GM12892 (cell line): ENCODE results near the gene ACSM3.

Source experiments
- DNase-seq: peaks from one replicate; pipeline ENCODE4 v3.0.0; 2011; ENCODE audit not compliant: insufficient read length
- FAIRE-seq: peaks from 2 replicates; lab custom pipeline; 2011; peaks lifted over from hg19 to GRCh38; lab: Jason Lieb, UNC
- POLR2A ChIP-seq: IDR thresholded peaks from 2 replicates; pipeline ENCODE4 v1.6.1; 2011; ENCODE audit warnings: low read depth, low read length, control low read depth
- POLR2AphosphoS5 ChIP-seq: IDR thresholded peaks from 2 replicates; pipeline ENCODE4 v1.6.1; 2011; ENCODE audit warnings: low read depth, low read length, control low read depth
- TAF1 ChIP-seq: IDR thresholded peaks from 2 replicates; pipeline ENCODE4 v1.6.1; 2011; ENCODE audit warnings: low read depth, mild to moderate bottlenecking, control low read depth, low read length, borderline replicate concordance

Gene ACSM3

DNA sequence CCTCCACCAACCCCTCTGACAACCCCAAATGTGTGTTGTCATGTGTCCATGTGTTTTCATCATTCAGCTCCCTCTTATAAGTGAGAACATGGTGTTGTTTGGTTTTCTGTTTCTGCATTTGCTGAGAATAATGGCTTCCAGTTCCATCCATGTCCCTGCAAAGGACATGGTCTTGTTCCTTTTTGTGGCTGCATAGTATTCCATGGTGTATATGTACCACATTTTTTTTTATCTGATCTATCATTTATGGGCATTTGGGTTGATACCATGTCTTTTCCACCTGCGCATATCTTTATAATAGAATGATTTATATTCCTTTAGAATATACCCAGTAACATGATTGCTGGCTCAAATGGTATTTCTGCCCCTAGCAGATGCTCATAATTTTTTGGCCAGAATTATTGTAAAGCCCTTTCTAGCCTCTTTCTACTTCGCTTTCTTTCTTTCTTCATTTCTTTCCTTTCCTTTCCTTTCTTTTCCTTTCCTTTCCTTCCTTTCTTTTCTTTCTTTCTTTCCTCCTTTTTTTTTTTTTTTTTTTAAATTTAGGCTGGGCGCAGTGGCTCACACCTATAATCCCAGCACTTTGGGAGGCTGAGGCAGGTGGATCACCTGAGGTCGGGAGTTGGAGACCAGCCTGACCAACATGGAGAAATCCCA lies 55.2 kb downstream of the ACSM3 start:
- no peak for TF ChIP-seq POLR2A
- no peak for TF ChIP-seq POLR2AphosphoS5
- no peak for TF ChIP-seq TAF1
- FAIRE-seq = no peak
- no peak for DNase-seq

DNA sequence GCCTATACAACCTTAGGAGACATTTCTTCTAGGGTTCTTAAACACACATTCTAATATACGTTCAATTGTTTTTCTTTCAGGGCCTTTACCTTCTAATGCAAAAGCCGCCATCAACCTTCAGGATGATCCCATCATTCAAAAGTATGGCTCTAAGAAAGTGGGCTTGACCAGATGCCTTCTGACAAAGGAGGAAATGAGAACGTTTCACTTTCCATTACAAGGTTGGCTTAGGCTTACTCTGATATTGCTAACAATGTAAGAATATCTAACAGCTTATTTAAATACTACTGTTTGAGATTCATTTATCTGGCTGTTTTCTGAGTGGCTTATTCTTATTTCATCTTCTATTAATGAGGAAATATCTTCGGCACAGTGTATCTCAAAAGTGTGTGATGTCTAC lies 57.9 kb downstream of the ACSM3 start:
- DNase-seq (no peak), FAIRE-seq (no peak)
- no peak for TF ChIP-seq POLR2A
- TF ChIP-seq TAF1 = no peak

DNA sequence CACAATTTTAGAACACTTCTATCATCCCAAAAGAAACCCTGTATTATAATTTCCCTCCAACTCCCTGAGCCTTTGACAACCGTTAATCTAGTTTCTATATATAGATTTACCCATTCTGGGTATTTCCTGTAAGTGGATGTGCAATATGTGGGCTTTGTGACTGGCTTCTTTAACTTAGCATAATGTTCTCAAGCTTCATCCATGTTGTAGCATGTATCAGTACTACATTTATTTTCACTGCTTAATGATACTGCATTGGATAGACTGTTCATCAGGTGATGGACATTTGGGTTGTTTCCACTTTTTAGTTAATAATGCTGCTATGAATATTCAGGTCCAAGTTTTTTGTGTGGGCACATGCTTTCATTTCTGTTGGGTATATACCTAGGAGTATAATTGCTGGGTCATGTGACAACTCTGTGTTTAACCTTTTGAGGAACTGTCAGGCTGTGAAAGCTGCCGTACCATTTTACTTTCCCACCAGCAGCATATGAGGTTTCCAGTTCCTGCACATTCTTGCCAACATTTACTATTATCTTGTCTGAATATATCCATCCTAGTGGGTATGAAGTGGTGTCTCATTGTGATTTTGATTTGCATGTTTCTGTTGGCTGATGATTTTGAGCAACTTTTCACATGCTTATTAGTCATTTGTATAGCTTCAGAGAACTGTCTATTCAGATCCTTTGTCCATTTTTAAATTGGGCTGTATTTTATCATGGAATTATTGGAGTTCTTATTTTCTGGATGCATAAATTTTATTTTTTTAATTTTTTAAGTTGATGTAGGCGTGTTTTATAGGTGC lies 58.9 kb downstream of the ACSM3 start:
- DNase-seq (no peak), FAIRE-seq (peak; percentile 36)
- TF ChIP-seq TAF1 = no peak
- TF ChIP-seq POLR2A = no peak
- TF ChIP-seq POLR2AphosphoS5 = no peak

GRCh38 chr16:20826039-20826566 lies 62.3 kb downstream of the ACSM3 start:
- DNase-seq = no peak
- no peak for TF ChIP-seq POLR2A
- no peak for TF ChIP-seq TAF1
- TF ChIP-seq POLR2AphosphoS5 = no peak
- no peak for FAIRE-seq

DNA sequence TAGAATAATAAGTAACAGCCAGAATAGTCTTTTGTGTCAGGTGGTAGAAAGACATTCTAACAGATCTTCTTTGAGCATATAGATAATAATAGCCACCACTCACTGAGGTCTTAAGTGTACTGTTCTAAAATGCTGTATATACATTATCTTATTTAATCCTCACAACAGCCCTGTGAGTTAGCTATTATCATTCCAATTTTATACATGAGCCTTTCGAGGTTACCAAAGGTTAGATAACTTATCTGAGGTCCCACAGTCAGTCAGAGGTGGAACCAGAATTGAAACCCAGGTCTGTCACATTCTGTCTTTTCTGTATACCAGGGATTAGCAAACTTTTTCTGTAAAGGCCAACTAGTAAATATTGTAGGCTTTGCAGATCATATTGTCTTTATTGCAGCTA lies 65.7 kb downstream of the ACSM3 start:
- FAIRE-seq = no peak
- no peak for DNase-seq
- TF ChIP-seq POLR2AphosphoS5 = no peak
- no peak for TF ChIP-seq TAF1
- no peak for TF ChIP-seq POLR2A

- DNase-seq (no peak), FAIRE-seq (no peak)
- TF ChIP-seq POLR2A (no peak), TAF1 (no peak), POLR2AphosphoS5 (no peak)
These were observed 66.6 kb downstream of the ACSM3 start for GRCh38 chr16:20830372-20830771.

DNA sequence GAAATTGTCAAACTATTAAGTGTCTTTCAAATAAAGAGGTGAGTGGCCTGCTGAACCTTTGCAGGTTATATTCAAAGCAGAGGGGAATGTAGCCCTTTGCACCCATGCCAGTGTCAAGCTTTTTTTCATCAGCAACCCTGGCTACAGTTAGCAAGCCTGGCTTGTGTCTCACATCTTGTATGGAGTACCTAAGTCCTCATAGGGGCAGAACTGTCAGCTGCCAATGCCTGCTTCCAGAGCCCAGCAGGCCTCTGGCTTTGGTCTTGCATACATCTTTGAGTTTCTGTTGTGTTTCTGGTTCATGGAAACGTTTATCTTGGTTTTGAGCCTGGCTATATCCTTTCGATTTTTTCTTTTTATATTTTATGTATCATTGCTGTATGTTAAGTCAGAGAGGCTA lies 69.3 kb downstream of the ACSM3 start:
- FAIRE-seq = no peak
- DNase-seq = no peak
- TF ChIP-seq POLR2A (no peak), TAF1 (no peak), POLR2AphosphoS5 (no peak)

GRCh38 chr16:20838240-20838639 lies 74.4 kb downstream of the ACSM3 start:
- no peak for TF ChIP-seq POLR2A
- TF ChIP-seq POLR2AphosphoS5 = no peak
- no peak for TF ChIP-seq TAF1
- DNase-seq (no peak), FAIRE-seq (no peak)

GRCh38 chr16:20839504-20839903 lies 75.7 kb downstream of the ACSM3 start:
- no peak for TF ChIP-seq TAF1
- TF ChIP-seq POLR2AphosphoS5 = no peak
- TF ChIP-seq POLR2A = no peak
- FAIRE-seq (no peak), DNase-seq (no peak)

DNA sequence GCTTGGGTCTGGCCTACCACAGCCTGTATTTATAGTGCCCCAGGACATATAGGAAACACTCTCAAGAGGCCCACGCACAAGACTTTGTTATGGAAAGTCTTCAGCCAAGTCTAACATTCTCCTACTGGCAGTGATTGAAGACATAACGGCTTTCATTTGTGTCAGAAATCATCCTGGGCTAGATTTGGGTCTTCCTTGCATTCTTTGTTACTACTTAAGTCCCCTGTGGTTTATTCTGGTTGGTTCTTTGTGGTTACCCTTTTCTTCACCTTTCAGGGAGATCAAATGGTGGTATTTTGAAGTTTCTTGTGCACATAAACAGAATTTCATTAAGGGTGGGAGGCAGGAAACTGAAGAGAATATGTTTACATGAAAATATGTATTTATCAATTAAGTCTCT lies 80.2 kb downstream of the ACSM3 start:
- DNase-seq = no peak
- TF ChIP-seq TAF1 = no peak
- TF ChIP-seq POLR2AphosphoS5 = no peak
- TF ChIP-seq POLR2A = no peak
- FAIRE-seq = no peak

DNA sequence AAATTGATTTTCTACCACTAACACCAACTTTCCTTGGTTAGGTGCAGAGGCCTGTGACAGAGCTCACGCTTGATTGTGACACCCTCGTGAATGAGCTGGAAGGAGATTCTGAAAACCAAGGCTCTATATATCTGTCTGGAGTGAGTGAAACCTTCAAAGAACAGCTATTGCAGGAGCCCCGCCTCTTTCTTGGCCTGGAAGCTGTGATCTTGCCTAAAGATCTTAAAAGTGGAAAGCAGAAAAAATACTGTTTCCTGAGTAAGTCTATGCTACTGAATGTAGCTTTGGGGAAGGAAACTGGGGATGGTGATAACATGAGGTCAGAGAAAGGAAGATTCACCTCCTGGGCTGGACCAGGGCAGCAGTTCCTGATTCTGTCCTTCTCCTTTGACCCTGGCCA lies 80.8 kb downstream of the ACSM3 start:
- FAIRE-seq (no peak), DNase-seq (no peak)
- TF ChIP-seq TAF1 (no peak), POLR2A (no peak), POLR2AphosphoS5 (no peak)

DNA sequence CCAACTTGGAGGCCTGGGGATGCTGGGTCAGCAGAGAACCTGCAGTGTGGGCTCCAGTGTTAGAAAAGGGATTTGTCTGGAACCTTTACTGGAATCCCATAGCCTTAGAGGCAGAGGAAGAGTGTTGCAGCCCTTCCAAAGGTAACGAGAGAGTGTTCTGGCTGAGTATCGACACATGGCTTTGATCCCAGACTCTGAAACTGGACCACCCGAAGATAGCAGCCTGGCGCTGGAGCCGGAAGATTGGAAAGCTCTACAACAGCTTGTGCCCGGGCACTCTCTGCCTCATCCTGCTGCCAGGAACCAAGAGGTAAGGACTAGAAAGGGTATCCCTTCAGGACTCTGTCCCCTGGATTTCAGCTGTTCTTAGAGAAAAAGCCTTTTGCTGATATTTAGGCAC lies 82.2 kb downstream of the ACSM3 start:
- FAIRE-seq = no peak
- no peak for DNase-seq
- TF ChIP-seq POLR2AphosphoS5 (no peak), TAF1 (no peak), POLR2A (no peak)

DNA sequence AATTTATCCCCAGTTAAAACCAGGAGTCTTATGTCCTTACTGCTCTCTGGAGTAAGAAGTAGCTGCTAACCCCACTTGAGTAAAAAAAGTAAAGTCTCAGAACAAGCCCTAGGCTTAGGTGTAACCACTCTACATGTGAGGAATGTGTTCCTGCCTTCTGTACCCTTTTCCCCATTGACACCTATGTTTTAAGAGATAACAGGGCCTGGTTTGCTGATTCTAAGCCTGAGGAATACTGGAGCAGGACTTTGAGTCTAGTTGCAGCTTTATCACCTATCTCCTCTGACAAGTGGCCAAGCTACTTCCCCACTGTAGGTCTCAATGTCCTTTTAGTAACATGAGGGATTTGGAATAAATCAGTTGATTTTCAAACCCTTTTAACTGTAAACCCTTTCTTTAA lies 82.7 kb downstream of the ACSM3 start:
- DNase-seq = no peak
- no peak for TF ChIP-seq POLR2AphosphoS5
- TF ChIP-seq POLR2A = no peak
- no peak for TF ChIP-seq TAF1
- FAIRE-seq = no peak
